Spinal cord (tissue), 10 donors: Measurements from ENCODE around the gene TRIO. TPM values are rescaled to one million over a fixed set of nuclear protein-coding genes. Genes with fewer than 3 reads are reported as not detected.

Source experiments
- DNase-seq, 6 donors: peaks; one replicate each; pipeline versions ENCODE4 v3.0.0 to v3.0.0-alpha.2; 2013 to 2015; ENCODE audit warnings: low spot score in 6 of 6, low read depth in 4 of 6
- H3K27ac ChIP-seq: one replicate; pipeline ENCODE4 v1.5.1; 2013; ENCODE audit warnings: low read depth, low read length, control low read depth
- H3K27me3 ChIP-seq: one replicate; pipeline ENCODE4 v1.6.1; 2013; ENCODE audit warnings: low read length; ENCODE audit not compliant: control insufficient read depth, insufficient read depth
- H3K36me3 ChIP-seq: one replicate; pipeline ENCODE4 v1.6.1; 2013; ENCODE audit warnings: low read length; ENCODE audit not compliant: control insufficient read depth, insufficient read depth
- H3K4me1 ChIP-seq: one replicate; pipeline ENCODE4 v1.6.1; 2013; ENCODE audit warnings: low read length; ENCODE audit not compliant: control insufficient read depth, insufficient read depth
- H3K4me3 ChIP-seq: one replicate; pipeline ENCODE4 v1.5.1; 2013; ENCODE audit warnings: low read depth, low read length, control low read depth
- H3K9me3 ChIP-seq: one replicate; pipeline ENCODE4 v1.6.1; 2013; ENCODE audit warnings: low read length; ENCODE audit not compliant: control insufficient read depth, insufficient read depth
- WGBS: methylation state at CpG from one replicate; pipeline ENCODE4 v1.1.5; 2013; ENCODE audit warnings: missing lambda C conversion rate; ENCODE audit not compliant: insufficient coverage; 5-methylcytosine and 5-hydroxymethylcytosine counted together
- polyA plus RNA-seq, 2 donors: library from polyadenylated mRNA; unstranded; fragments of 120-200 nt; gene quantifications; one replicate each; pipeline ENCODE4 v1.2.1, GENCODE V29; 2013; ENCODE audit not compliant: insufficient read length in 2 of 2
- total RNA-seq, 2 donors: library from RNA; depleted of rRNA in 1 of 2; stranded (reverse); fragments of 120-200 nt in 1 of 2; fragments of >200 nt in 1 of 2; gene quantifications; one replicate each; pipeline versions ENCODE4 v1.2.3 to v1.2.4, GENCODE V29; 2013 to 2014
- donor health status: healthy.

The TRIO gene
- total and polyA plus RNA-seq, 4 donors: 175 to 253 (median 240) TPM

- Histone ChIP-seq H3K27me3 (no peaks in the 10 kb centered on the region), H3K36me3 (peaks cover 7% of the 10 kb centered on the region), H3K4me3 (no peak overlapping the region), H3K9me3 (no peaks in the 10 kb centered on the region), H3K27ac (no peak overlapping the region), H3K4me1 (peaks cover 16% of the 10 kb centered on the region)
- peak in 2 of 6 donors; percentile 37 to 54 for DNase-seq
- 65% methylated on average over 9 of the region's 10 CpGs for WGBS
These were observed 183.1 kb downstream of the TRIO start for GRCh38 chr5:14326035-14326903.

DNA sequence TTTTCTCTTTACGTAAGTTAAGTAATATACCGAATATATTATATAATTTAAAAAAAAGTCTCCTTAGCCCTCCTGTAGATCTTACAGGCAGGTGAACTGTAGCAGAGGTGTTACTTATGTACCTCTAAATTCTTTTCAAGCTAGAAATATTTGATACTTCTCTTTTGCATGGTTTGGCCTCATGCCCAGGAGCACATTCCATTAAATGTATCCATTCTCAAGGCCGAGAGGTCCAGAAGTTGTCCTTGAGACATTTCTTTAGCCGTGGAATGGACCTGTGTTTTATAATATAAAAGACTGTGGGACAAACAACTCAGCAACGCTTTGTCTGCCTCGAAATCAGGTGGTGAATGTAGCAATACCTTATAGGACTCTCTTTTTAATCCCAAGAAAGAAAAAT is 184.5 kb downstream of the TRIO start:
- H3K4me1 ChIP-seq: peaks cover 14% of the 10 kb centered on the region
- no peaks in the 10 kb centered on the region for H3K27me3 ChIP-seq
- H3K4me3 ChIP-seq: no peak overlapping the region
- peaks cover 4% of the 10 kb centered on the region for H3K36me3 ChIP-seq
- no peak overlapping the region for H3K27ac ChIP-seq
- H3K9me3 ChIP-seq: no peaks in the 10 kb centered on the region
- no CpG with 5 or more reads among the region's 6 CpGs for WGBS
- DNase-seq: peak in 1 of 6 donors; percentile 40

DNA sequence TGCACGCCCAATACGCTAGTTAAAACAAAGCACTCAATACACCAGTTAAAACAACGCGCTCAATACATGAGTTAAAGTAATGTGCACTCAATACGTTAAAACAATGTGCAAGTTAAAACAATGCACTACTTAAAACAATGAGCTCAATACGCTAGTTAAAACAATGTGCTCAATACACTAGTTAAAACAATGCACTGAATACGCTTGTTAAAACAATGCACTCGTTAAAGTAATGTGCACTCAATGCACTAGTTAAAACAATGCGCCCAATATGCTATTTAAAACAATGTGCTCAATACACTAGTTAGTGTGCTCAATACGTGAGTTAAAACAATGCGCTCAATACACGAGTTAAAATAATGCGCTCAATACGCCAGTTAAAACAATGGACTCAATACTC is 185.0 kb downstream of the TRIO start:
- H3K27me3 ChIP-seq: no peaks in the 10 kb centered on the region
- H3K4me1 ChIP-seq: peaks cover 14% of the 10 kb centered on the region
- DNase-seq: no peak
- H3K36me3 ChIP-seq: peaks cover 4% of the 10 kb centered on the region
- H3K27ac ChIP-seq: no peak overlapping the region
- H3K9me3 ChIP-seq: no peaks in the 10 kb centered on the region
- WGBS: 66% methylated on average over 2 of the region's 14 CpGs
- H3K4me3 ChIP-seq: no peak overlapping the region

DNA sequence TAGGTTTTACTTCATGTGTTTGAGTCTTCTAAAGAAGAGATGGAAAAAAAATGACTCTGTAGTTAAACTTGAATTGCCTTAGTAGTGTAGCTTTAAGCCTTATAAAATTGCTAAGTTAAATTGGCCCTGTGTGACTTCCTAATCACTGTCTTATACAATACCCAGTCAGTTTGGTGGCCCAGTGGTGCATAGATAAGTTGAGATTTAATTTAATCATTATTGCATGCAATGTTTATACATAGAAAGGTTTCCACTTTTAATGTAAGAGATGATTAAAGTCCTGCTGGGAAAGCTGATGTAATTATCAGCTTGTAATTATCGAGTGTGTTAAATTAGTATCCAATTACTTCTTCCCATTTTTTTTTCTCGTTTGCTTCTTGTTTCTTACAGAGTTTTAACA is 187.1 kb downstream of the TRIO start:
- Histone ChIP-seq H3K27me3 (no peaks in the 10 kb centered on the region), H3K4me1 (peaks cover 19% of the 10 kb centered on the region), H3K9me3 (no peaks in the 10 kb centered on the region), H3K36me3 (peaks cover 6% of the 10 kb centered on the region), H3K27ac (no peak overlapping the region), H3K4me3 (no peak overlapping the region)
- DNase-seq: peak in 2 of 6 donors; percentile 33 to 95
- no CpG with 5 or more reads among the region's 2 CpGs for WGBS

- H3K27ac ChIP-seq: no peak overlapping the region
- H3K27me3 ChIP-seq: no peaks in the 10 kb centered on the region
- DNase-seq: no peak
- WGBS: 97% methylated on average over 5 of the region's 14 CpGs
- peaks cover 19% of the 10 kb centered on the region for H3K4me1 ChIP-seq
- H3K36me3 ChIP-seq: peaks cover 8% of the 10 kb centered on the region
- no peak overlapping the region for H3K4me3 ChIP-seq
- no peaks in the 10 kb centered on the region for H3K9me3 ChIP-seq
These were observed 187.7 kb downstream of the TRIO start for GRCh38 chr5:14330729-14331385.

- peaks cover 19% of the 10 kb centered on the region for H3K4me1 ChIP-seq
- no peak overlapping the region for H3K4me3 ChIP-seq
- H3K27me3 ChIP-seq: no peaks in the 10 kb centered on the region
- peaks cover 8% of the 10 kb centered on the region for H3K36me3 ChIP-seq
- H3K9me3 ChIP-seq: no peaks in the 10 kb centered on the region
- DNase-seq: no peak
- 91% methylated on average over 3 of the region's 4 CpGs for WGBS
- H3K27ac ChIP-seq: no peak overlapping the region
These were observed 188.2 kb downstream of the TRIO start for GRCh38 chr5:14331386-14331781.

DNA sequence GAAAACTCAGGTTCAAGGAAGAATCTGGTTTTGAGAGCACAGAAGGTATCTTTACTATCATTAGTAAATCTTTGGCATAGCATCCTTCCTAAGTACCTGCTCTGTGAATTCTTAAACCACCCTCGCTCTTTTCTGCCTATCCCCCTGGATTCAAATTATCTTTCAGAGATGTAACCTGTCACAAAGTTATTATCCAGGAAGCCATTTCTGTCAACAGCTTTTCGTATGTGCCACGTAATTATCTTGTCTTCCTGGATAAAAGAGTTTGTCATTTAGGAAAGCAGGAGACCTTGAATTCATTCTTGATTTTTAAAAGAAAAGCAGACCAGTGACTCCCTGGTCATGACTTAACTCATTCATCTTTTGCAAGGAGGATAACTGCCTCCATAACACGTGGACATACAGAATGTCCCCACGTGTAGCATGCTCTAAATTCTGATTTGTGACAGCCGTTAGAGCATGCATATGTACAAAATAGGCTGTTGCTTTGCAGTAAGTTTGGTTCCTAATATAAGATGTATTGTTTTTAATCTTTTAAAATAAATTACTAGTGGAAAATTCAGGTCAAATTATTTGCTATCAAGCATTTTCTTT is 189.0 kb downstream of the TRIO start:
- Histone ChIP-seq H3K4me1 (peaks cover 19% of the 10 kb centered on the region), H3K27me3 (no peaks in the 10 kb centered on the region), H3K4me3 (no peak overlapping the region), H3K27ac (no peak overlapping the region), H3K9me3 (no peaks in the 10 kb centered on the region), H3K36me3 (peaks cover 12% of the 10 kb centered on the region)
- WGBS: 92% methylated on average over 2 of the region's 6 CpGs
- DNase-seq: no peak

DNA sequence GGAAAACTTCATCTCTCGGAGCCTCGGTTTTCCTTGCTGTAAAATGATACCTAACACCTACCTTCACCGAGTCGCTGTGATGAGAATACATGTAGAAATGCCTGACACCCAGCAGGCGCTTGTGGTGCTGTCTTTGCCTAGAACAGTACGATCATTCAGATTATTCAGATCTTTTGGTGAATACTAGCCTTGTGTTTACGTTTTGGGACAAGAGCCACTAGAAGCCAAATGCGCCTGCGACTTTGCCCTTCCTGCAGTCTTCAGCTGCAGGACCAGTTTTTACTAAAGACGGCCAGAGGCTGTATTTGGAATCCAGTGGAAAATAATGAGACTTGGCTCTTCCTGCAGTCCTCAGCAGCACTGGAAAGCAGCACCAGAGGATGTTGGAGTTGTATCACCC is 189.6 kb downstream of the TRIO start:
- WGBS: 48% methylated on average over 7 of the region's 10 CpGs
- DNase-seq: peak in 2 of 6 donors; percentile 58 to 62
- Histone ChIP-seq H3K4me1 (peaks cover 24% of the 10 kb centered on the region), H3K4me3 (no peak overlapping the region), H3K27me3 (no peaks in the 10 kb centered on the region), H3K36me3 (peaks cover 17% of the 10 kb centered on the region), H3K9me3 (no peaks in the 10 kb centered on the region), H3K27ac (peak overlapping the region; percentile 52)

GRCh38 chr5:14337593-14337992 is 194.5 kb downstream of the TRIO start:
- H3K27me3 ChIP-seq: no peaks in the 10 kb centered on the region
- peaks cover 38% of the 10 kb centered on the region for H3K4me1 ChIP-seq
- no peak overlapping the region for H3K4me3 ChIP-seq
- DNase-seq: no peak
- H3K27ac ChIP-seq: peak overlapping the region; percentile 16
- H3K36me3 ChIP-seq: peaks cover 21% of the 10 kb centered on the region
- H3K9me3 ChIP-seq: no peaks in the 10 kb centered on the region
- 65% methylated on average over 7 of the region's 7 CpGs for WGBS
